Activated CD4-positive, alpha-beta T cell treated with anti-CD3 and anti-CD28 coated beads, Interleukin-2, amount 10 ng/mL, durations not matched to agents 24 days and 14 days (primary cell): Measurements from ENCODE around the gene ATRX. TPM values are rescaled to one million over a fixed set of nuclear protein-coding genes. Genes with fewer than 3 reads are reported as not detected.
A peak's percentile ranks its signal among the peaks of the same experiment; 100 is the strongest.
"Not testable (repeated sequence)": the region's sequence is repeated elsewhere in the genome, so short reads cannot be mapped to it uniquely, and the experiment has no call there.

Experiments used
- DNase-seq: peaks from one replicate; pipeline ENCODE4 v3.0.0; 2022
- H3K27ac Mint-ChIP-seq: one replicate; pipeline ENCODE4 v1.8.0; 2022; ENCODE audit warnings: mild to moderate bottlenecking, mixed read lengths
- H3K27me3 Mint-ChIP-seq: one replicate; pipeline ENCODE4 v1.8.0; 2022; ENCODE audit warnings: mixed read lengths
- H3K36me3 Mint-ChIP-seq: one replicate; pipeline ENCODE4 v1.8.0; 2022; ENCODE audit warnings: low read depth, mild to moderate bottlenecking, mixed read lengths
- H3K4me1 Mint-ChIP-seq: one replicate; pipeline ENCODE4 v1.8.0; 2021; ENCODE audit warnings: mixed read lengths
- H3K4me3 Mint-ChIP-seq: one replicate; pipeline ENCODE4 v1.8.0; 2022; ENCODE audit warnings: mild to moderate bottlenecking, moderate library complexity, mixed read lengths
- H3K9me3 Mint-ChIP-seq: one replicate; pipeline ENCODE4 v1.8.0; 2021; ENCODE audit warnings: mixed read lengths
- intact Hi-C: fragments of 100-400 bp; cut with micrococcal nuclease; formaldehyde crosslinking; loops from one replicate; pipeline ENCODE4 v1.15.1; 2023
- total RNA-seq: library from RNA; stranded (reverse); gene quantifications from 2 replicates; pipeline ENCODE4 v1.2.3, GENCODE V29; 2022

Gene ATRX, protein sequence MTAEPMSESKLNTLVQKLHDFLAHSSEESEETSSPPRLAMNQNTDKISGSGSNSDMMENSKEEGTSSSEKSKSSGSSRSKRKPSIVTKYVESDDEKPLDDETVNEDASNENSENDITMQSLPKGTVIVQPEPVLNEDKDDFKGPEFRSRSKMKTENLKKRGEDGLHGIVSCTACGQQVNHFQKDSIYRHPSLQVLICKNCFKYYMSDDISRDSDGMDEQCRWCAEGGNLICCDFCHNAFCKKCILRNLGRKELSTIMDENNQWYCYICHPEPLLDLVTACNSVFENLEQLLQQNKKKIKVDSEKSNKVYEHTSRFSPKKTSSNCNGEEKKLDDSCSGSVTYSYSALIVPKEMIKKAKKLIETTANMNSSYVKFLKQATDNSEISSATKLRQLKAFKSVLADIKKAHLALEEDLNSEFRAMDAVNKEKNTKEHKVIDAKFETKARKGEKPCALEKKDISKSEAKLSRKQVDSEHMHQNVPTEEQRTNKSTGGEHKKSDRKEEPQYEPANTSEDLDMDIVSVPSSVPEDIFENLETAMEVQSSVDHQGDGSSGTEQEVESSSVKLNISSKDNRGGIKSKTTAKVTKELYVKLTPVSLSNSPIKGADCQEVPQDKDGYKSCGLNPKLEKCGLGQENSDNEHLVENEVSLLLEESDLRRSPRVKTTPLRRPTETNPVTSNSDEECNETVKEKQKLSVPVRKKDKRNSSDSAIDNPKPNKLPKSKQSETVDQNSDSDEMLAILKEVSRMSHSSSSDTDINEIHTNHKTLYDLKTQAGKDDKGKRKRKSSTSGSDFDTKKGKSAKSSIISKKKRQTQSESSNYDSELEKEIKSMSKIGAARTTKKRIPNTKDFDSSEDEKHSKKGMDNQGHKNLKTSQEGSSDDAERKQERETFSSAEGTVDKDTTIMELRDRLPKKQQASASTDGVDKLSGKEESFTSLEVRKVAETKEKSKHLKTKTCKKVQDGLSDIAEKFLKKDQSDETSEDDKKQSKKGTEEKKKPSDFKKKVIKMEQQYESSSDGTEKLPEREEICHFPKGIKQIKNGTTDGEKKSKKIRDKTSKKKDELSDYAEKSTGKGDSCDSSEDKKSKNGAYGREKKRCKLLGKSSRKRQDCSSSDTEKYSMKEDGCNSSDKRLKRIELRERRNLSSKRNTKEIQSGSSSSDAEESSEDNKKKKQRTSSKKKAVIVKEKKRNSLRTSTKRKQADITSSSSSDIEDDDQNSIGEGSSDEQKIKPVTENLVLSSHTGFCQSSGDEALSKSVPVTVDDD (N-terminal part only)
- 62.3 and 72.9 TPM in 2 replicates for total RNA-seq

GRCh38 chrX:77785486-77786364 lies at the start of gene ATRX:
Gene ATRX (minus strand): TSS chrX:77786216. CDS start chrX:77786001, 215 bp downstream.
- intact Hi-C loops: loop anchor here (1.0 to 2.0 kb wide), 2 partner anchors 110 to 319 kb away; partner anchors contain the start of genes MAGT1 and PGK1
- Mint-ChIP-seq H3K27ac (peak within 1 kb of the TSS; percentile 100), H3K4me1 (peaks cover 15% of the 10 kb centered on the region), H3K36me3 (peaks cover 5% of the 10 kb centered on the region), H3K27me3 (no peaks in the 10 kb centered on the region), H3K4me3 (peak within 1 kb of the TSS; percentile 99), H3K9me3 (no peaks in the 10 kb centered on the region)
- peak; percentile 92 for DNase-seq

DNA sequence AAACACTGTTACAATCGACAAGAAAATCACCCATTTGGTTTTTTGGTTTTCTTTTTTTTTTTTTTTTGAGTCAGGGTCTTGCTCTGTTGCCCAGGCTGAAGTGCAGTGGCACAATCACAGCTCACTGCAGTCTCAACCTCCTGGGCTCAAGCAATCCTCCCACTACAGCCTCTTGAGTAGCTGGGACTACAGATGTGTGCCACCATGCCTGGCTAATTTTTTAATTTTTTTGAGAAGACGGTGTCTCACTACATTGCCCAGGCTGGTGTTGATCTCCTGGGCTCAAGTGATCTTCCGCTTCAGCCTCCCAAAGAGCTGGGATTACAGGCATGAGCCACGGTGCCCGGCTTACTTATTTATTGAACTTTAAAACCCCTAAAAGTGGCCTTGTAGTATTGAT lies 45.5 kb upstream of the ATRX start:
- DNase-seq, H3K4me1 Mint-ChIP-seq, intact Hi-C loops: not testable (repeated sequence)

GRCh38 chrX:77821989-77822388 lies 36.0 kb upstream of the ATRX start:
- Mint-ChIP-seq H3K9me3 (peaks cover 11% of the 10 kb centered on the region), H3K36me3 (peaks cover 33% of the 10 kb centered on the region)
- H3K27ac Mint-ChIP-seq, H3K4me3 Mint-ChIP-seq, H3K27me3 Mint-ChIP-seq, intact Hi-C loops, DNase-seq, H3K4me1 Mint-ChIP-seq: not testable (repeated sequence)

More for the DNA sequence above, 45.5 kb upstream of the ATRX start:
- H3K36me3 Mint-ChIP-seq: peaks cover 25% of the 10 kb centered on the region
- H3K9me3 Mint-ChIP-seq, H3K4me3 Mint-ChIP-seq, H3K27ac Mint-ChIP-seq, H3K27me3 Mint-ChIP-seq: not testable (repeated sequence)

- DNase-seq: no peak
- H3K27me3 Mint-ChIP-seq: no peaks in the 10 kb centered on the region
- H3K27ac Mint-ChIP-seq: no peak overlapping the region
- H3K4me3 Mint-ChIP-seq: no peak overlapping the region
- intact Hi-C loops: no loop called here
- no peaks in the 10 kb centered on the region for H3K4me1 Mint-ChIP-seq
- peaks cover 23% of the 10 kb centered on the region for H3K36me3 Mint-ChIP-seq
- peaks cover 9% of the 10 kb centered on the region for H3K9me3 Mint-ChIP-seq
Observed at GRCh38 chrX:77820091-77820727, 34.2 kb upstream of the ATRX start.

GRCh38 chrX:77814210-77814609 lies 28.2 kb upstream of the ATRX start:
- no peak for DNase-seq
- H3K4me3 Mint-ChIP-seq: no peak overlapping the region
- H3K9me3 Mint-ChIP-seq: no peaks in the 10 kb centered on the region
- H3K36me3 Mint-ChIP-seq: no peaks in the 10 kb centered on the region
- intact Hi-C loops: no loop called here
- no peak overlapping the region for H3K27ac Mint-ChIP-seq
- H3K4me1 Mint-ChIP-seq: no peaks in the 10 kb centered on the region
- H3K27me3 Mint-ChIP-seq: no peaks in the 10 kb centered on the region

- DNase-seq: no peak
- intact Hi-C loops: no loop called here
- Mint-ChIP-seq H3K9me3 (no peaks in the 10 kb centered on the region), H3K4me3 (no peak overlapping the region), H3K4me1 (no peaks in the 10 kb centered on the region), H3K27me3 (no peaks in the 10 kb centered on the region), H3K36me3 (no peaks in the 10 kb centered on the region), H3K27ac (no peak overlapping the region)
Observed at GRCh38 chrX:77802201-77802600, 16.2 kb upstream of the ATRX start.

DNA sequence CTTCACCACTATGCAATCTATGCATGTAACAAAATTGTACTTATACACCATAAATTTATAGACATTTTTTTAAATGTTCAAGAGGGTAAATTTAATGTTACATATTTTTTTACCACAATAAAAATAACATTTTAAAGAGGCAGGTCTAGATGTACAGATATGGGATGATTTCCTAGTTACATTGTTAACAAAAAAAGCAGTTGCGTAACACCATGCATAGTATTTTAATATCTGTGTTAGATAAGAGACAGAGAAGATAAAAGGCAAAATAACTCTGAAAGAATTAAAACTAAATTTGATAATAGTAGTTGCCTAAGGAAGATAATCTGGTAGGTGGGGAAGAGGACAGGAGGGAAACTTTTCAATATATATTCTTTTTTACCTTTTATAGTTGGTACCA lies 9.1 kb upstream of the ATRX start:
- intact Hi-C loops: no loop called here
- no peaks in the 10 kb centered on the region for H3K4me1 Mint-ChIP-seq

DNA sequence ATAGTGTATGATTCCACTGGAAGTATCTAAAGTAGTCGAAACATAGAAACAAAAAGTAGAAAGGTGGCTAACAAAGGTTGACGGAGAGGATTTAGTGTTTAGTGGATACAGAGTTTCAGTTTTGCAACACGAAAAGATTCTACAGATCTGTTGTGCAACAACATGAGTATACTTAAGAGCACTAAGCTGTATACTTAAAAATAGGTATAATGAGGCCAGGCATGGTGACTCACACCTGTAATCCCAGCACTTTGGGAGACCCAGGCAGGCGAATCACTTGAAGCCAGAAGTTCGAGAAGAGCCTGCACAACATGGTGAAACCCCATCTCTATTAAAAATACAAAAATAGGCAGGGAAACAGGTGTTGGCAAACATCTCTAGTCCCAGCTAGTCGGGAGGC lies 7.9 kb upstream of the ATRX start:
- intact Hi-C loops: no loop called here
- no peaks in the 10 kb centered on the region for H3K9me3 Mint-ChIP-seq
- H3K4me1 Mint-ChIP-seq: no peaks in the 10 kb centered on the region
- no peaks in the 10 kb centered on the region for H3K36me3 Mint-ChIP-seq
- no peak for DNase-seq
- no peaks in the 10 kb centered on the region for H3K27me3 Mint-ChIP-seq
- no peak overlapping the region for H3K27ac Mint-ChIP-seq
- H3K4me3 Mint-ChIP-seq: no peak overlapping the region

More for the DNA sequence above, 9.1 kb upstream of the ATRX start:
- no peaks in the 10 kb centered on the region for H3K27me3 Mint-ChIP-seq
- no peak overlapping the region for H3K4me3 Mint-ChIP-seq
- H3K9me3 Mint-ChIP-seq: no peaks in the 10 kb centered on the region
- H3K36me3 Mint-ChIP-seq: no peaks in the 10 kb centered on the region
- no peak overlapping the region for H3K27ac Mint-ChIP-seq
- DNase-seq: no peak

GRCh38 chrX:77788050-77788449 lies 2.0 kb upstream of the ATRX start:
- H3K4me3 Mint-ChIP-seq: peak overlapping the region; percentile 74
- H3K36me3 Mint-ChIP-seq: peaks cover 5% of the 10 kb centered on the region
- H3K27ac Mint-ChIP-seq: peak overlapping the region; percentile 76
- no peaks in the 10 kb centered on the region for H3K27me3 Mint-ChIP-seq
- no peaks in the 10 kb centered on the region for H3K9me3 Mint-ChIP-seq
- DNase-seq: peak; percentile 74
- peaks cover 15% of the 10 kb centered on the region for H3K4me1 Mint-ChIP-seq
- intact Hi-C loops: no loop called here

GRCh38 chrX:77786365-77786680 lies 307 bp upstream of the ATRX start:
- H3K4me3 Mint-ChIP-seq: peak overlapping the region; percentile 99
- no peaks in the 10 kb centered on the region for H3K27me3 Mint-ChIP-seq
- no peaks in the 10 kb centered on the region for H3K9me3 Mint-ChIP-seq
- peak; percentile 56 for DNase-seq
- peaks cover 5% of the 10 kb centered on the region for H3K36me3 Mint-ChIP-seq
- intact Hi-C loops: loop anchor here (1.0 to 2.0 kb wide), 2 partner anchors 109 to 318 kb away; partner anchors contain the start of genes MAGT1 and PGK1
- H3K27ac Mint-ChIP-seq: peak overlapping the region; percentile 100
- peaks cover 15% of the 10 kb centered on the region for H3K4me1 Mint-ChIP-seq

DNA sequence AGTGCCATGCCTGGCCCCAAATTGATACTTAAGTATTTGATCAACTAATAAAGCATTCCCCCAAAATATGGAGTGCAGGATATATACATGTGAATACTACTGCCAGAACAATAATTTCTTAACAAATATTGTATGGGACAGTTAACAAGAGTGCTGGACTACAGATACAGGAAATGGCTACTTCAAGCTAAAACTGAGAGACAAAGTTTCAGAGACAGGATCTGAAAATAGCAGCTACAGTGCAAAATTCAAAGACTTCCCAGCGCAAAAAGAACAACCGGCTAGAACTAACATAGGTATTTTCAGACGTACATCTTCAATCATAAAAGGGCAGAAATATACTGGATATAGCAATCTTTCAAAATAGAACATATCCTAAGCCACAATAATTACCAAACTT lies 6.3 kb downstream of the ATRX start:
- Mint-ChIP-seq H3K36me3 (peaks cover 10% of the 10 kb centered on the region), H3K27ac (no peak overlapping the region), H3K4me1 (peaks cover 19% of the 10 kb centered on the region), H3K4me3 (no peak overlapping the region), H3K27me3 (no peaks in the 10 kb centered on the region), H3K9me3 (no peaks in the 10 kb centered on the region)
- intact Hi-C loops: no loop called here
- DNase-seq: no peak

GRCh38 chrX:77776659-77777058 lies 9.4 kb downstream of the ATRX start:
- no peak for DNase-seq
- H3K36me3 Mint-ChIP-seq: peaks cover 12% of the 10 kb centered on the region
- intact Hi-C loops: no loop called here

More at GRCh38 chrX:77776659-77777058, 9.4 kb downstream of the ATRX start:
- H3K4me1 Mint-ChIP-seq: peaks cover 13% of the 10 kb centered on the region
- H3K9me3 Mint-ChIP-seq: no peaks in the 10 kb centered on the region
- H3K4me3 Mint-ChIP-seq: no peak overlapping the region
- no peaks in the 10 kb centered on the region for H3K27me3 Mint-ChIP-seq
- peak overlapping the region; percentile 34 for H3K27ac Mint-ChIP-seq
